HG02798 (cell line): ENCODE results near the gene KCTD4.

Source experiments
- ATAC-seq: cut with Tn5 transposase; IDR thresholded peaks from one replicate; pipeline ENCODE4 v1.9.1; 2021; ENCODE audit warnings: mild to moderate bottlenecking; ENCODE audit not compliant: unreplicated experiment, poor library complexity

Gene KCTD4

DNA sequence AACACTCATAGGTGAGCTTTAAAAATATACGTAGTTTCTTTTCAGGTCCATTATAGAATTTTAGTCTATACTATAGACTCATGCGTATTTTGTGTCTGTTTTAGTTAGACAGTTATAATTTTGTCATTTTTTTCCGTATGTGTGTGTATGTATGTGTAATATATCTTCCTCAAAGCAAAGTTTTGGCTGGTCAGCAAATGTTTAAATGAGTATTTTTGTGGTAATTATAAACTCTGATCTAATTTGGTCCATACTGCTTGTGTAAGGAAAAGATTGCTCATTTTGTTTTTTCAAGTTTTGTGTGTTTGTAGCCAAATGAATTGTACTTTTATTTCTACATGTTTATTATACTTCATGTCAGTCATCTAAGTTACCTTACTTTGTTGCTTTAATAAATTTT, 20.5 kb downstream of the KCTD4 start:
- ATAC-seq = no peak

DNA sequence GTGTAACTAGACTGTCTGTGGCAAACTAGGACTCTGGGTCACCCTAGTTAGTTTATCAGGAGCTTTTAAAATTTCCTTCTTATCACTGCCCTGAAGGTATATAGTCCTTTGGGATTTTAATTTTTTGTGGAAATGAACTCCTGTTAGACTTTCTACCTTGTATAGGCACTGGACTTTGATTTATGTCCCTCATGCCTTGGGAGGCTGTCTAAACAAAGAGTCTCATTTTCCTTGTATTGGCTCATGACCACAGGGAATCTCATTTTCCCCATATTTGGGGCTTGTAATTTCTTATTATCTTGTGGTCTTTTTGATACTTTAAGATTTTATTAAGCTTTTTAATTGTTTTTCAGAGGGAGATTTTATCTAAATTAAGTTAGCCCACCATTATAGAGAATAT, 21.4 kb downstream of the KCTD4 start:
- no peak for ATAC-seq

DNA sequence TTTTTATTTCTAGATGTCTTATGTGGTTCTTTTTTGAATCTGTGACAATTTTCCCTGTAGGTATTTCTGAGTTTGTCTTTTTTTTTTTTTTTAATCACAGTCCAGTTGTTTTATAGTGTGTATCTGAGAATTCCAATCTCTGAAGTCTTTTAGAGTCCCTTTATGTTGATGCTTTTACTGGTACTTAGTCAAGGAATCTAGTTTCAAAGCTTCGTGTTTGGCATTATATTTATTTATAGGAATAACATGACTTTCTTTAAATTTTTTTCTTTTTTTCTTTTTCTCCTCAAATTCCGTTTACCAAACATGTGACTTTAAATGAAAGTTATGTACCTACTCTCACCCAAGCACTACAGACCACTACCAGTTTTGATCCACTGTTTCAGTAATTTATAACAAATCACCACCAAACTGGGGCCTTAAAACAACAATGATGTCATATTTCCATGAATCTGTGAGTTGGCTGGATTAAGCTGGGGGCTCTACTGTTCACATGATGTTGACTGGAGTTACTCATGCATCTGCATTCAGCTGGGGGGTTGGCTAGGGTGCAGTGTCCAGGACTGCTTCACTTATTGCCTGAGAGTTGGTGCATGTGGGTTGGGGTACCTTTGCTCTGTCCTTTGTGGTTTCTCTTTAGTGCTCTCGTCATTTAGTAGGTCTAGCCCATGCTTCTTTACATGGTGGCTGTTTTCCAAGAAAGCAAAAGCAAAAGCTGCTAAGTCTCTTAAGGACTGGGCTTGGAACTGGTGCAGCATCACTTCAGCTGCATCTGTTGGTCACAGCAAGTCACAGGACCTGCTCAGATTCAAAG, 22.3 kb downstream of the KCTD4 start:
- ATAC-seq = no peak

DNA sequence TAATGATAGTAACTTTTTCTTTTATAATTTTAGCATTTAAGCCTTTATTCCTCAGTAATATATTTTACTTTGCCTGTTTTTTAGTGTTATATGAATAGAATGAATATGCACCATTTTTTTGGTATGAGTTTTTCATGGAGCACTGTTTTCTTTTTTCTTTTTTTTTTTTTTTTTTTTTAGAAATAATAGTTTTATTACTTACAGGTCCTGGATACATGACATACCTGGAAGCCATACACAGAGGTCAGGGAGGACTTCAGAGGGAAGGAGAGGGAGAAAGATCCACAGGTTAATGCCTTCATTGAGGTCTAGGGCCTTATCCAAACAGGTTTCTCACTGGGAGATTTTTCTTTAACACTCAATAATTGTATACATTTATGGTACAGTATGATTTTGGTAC, 26.4 kb downstream of the KCTD4 start:
- ATAC-seq = no peak

DNA sequence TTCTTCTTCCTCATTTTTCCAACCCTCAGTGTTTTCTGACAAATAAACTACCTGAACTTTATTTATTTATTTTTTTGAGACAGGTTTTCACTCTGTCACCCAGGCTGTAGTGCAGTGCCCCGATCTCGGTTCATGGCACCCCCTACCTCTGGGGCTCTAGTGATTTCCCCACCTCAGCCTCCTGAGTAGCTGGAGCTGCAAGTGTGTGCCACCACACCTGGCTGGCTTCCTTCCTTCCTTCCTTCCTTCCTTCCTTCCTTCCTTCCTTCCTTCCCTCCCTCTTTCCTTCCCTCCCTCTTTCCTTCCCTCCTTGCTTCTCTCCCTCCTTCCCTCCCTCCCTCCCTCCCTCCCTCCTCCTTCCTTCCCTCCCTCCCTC, 32.3 kb downstream of the KCTD4 start:
- no peak for ATAC-seq

DNA sequence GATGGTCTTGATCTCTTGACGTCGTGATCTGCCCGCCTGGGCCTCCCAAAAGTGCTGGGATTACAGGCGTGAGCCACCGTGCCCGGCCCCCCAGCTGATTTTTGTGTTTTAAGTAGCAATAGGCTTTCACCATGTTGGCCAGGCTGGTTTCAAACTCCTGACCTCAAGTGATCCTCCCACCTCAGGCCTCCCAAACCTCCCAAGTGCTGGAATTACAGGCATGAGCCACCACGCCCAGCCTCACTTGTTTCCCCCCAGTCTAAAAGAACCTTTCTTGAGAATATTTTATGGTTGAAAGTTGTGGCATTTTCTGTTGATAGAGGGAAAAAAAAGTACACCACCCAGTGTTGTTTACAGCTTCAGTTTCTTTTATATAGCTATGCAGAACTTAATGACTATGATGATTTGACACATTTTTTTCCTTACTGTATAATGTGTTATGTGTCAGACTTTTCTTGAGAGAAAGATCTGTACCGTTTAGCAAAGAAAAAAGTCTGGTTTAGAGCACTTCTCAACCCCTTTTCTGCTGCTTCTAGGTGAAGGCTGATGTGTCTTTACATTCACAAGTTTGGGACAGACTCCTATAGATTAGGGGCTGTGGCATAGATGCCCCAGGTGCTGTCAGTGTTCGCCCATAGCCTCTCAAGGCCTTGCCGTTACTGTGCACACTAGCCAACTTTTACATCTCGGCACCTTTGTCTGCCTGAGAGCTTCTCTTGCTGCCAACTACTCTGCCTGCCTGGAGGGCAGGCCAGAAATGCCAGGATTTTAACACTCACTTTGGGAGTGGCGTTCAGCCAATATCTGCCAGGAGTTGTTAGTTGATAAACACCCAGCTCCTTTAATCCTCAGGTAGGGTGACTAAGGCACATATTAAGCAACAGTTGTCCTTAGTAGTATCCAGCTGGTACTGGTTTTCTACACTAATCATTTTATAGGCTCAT, 33.0 kb downstream of the KCTD4 start:
- ATAC-seq = no peak

DNA sequence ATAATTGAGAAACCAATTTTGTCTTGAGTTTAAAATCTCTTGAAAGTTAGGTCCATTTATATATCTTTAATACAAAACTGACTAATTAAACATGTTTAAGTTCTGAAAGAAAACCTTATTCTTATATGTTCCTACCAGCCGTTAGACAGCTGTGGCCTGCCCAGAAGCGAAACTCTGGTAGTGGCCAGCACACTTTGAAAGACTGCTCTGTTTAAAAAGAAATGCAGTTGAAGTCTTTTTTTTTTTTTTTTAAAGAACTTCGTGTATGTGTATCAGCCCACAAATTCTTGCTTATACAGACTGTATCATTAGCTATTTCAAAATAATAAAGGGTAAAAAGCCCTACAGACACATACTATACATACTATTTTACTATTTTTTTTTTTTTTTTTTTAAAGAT, 34.0 kb downstream of the KCTD4 start:
- ATAC-seq = no peak

DNA sequence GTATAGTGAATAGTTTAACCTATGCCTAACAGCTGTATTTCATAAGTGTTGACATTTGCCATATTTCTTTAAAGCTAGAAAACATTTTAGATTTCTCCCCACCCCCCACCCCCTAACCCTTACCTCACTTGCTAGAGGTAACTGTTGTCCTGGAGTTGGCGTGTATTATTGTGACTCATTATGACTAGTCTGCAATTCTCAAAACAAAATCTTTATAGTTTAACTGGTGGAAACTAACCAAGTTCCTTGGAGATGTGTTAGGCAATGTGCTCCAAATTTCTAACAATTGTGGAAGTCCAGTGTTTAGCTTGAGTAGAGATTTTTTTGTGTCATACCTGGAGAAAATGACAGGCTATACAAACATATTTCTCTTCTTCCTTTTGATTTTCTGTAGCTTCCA, 38.0 kb downstream of the KCTD4 start:
- no peak for ATAC-seq

DNA sequence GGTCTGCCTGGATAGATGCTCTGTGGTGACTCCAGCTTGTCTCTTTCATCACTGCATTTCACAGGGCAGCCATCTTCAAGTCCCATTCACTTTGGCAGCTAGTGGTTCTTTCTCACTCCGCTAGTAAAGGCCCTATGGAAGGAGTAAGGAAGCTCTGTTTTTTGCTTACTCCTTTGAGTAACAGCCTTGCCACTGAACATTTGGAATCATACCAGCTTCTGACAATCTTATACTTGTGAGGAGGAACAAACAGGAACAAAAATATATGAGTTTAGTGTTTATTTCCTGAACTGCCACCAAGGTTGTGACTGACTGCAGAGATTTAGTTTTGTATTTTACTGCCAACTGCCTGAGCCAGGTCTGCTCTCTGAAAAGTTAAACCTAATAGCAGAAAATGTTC, 38.7 kb downstream of the KCTD4 start:
- ATAC-seq = no peak

DNA sequence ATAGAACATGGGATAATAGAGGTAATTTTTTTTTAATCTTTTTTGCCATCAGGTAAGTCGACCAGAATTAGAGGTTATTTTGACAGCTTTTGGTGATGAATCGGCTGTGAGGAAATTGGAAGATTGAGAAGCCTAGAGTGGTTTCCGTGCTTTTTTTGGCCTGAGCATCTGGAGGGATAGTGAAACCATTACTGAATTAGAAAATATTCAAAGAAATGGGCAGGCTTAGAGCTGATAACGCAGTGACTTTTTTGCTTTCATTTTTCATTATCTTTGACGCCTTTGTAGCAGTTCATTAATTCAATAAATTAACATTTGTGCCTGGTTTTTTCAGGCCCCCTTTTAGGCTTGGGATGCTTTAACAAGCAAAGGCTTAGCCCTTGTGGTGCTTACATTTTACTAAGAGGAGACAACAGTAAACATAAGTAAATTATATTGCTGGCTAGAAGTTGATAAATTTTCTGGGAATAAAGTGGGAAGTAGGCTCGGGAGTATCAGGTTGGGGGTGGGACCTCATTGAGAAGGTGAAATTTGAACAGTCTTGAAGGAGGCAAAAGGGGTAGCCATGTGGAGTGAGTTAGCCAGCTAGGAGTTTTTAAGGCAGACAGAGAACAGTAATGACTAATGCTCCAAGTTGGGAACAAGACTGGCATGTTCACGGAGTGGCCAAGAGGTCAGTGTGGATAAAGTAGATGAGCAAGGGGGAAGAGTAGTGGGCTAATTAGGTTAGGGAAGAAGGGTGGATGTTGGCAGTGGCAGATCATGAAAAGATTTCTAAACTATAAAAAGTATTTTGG, 44.1 kb downstream of the KCTD4 start:
- ATAC-seq = no peak

DNA sequence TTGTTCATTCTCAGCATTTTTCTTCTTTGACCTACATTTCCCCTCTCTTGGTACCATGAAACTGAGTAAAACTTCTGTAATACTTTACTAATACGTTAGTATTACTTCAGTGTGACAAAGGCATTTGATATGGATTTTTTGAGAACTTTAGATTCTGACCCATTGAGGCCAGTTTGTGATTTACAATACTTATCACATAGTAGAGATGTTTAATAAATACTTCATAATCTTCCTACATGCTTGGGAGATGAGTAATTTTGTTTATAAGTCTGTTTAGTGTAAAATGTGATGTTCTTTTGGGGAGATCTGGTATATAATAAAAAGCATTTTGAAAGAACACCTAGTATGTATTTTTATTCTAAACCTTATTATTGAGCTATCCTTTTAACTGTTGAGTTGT, 50.9 kb downstream of the KCTD4 start:
- ATAC-seq = no peak

DNA sequence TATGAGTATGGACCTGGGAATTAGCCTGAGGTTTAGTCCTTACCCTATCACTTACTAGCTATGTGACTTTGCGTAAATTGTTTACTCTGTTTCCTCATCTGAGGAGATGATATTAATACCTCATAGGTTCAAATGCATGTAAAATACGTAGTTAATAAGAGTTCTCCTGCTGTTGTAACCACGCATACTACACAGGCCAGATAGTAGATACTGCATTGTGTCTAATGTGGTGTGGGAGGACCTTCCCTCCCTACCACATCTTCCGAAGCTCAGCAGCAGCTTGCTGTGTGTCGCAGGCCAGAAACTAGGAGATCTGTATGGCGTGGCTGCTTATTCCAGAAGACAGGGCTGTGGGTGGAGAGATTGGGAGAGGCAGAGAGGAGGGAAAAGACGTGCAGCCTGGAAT, 57.5 kb downstream of the KCTD4 start:
- ATAC-seq = no peak
